ENCODE data around the gene OSBPL10. TPM values are rescaled to one million over a fixed set of nuclear protein-coding genes. Genes with fewer than 3 reads are reported as not detected.

Gene OSBPL10
- polyA plus RNA-seq, 1 experiment: 11.2 TPM

Other genes with a start within 250 kb of the OSBPL10 start
- 0.32 and 0.45 TPM in 2 replicates for gene ZNF860, start 488 bp upstream of the OSBPL10 start, polyA plus RNA-seq (2011; rRNA removed)
- 4.2 TPM in 2 replicates for gene GPD1L, start 125.4 kb upstream of the OSBPL10 start, polyA plus RNA-seq (2011; rRNA removed)